Measurements from ENCODE around the gene OR2A5. TPM values are rescaled to one million over a fixed set of nuclear protein-coding genes. Genes with fewer than 3 reads are reported as not detected.

OR2A5 gene
- total RNA-seq, 3 donors from 2014 or later (not counting 1 experiment from before 2014, with no cell fraction given), result not detected

GRCh38 chr7:144026203-144026883 lies 22.4 kb upstream of the OR2A5 start:
- Histone ChIP-seq H3K27me3 (ENCODE audit: control insufficient read depth, insufficient read depth, low read length) (no peaks in the 10 kb centered on the region), H3K9me3 (ENCODE audit: control insufficient read depth, insufficient read depth, low read length) (no peaks in the 10 kb centered on the region), H3K27ac (ENCODE audit: low read length) (no peak overlapping the region), H3K36me3 (ENCODE audit: control insufficient read depth, insufficient read depth, low read length) (no peaks in the 10 kb centered on the region), H3K4me1 (ENCODE audit: control insufficient read depth, insufficient read depth, low read length) (no peaks in the 10 kb centered on the region), H3K4me3 (ENCODE audit: low read length) (no peak overlapping the region)
- Mint-ChIP-seq H3K4me3 (no peak overlapping the region), H3K36me3 (no peaks in the 10 kb centered on the region), H3K9me3 (no peaks in the 10 kb centered on the region), H3K27me3 (ENCODE audit: low read depth in 2 of 2) (peaks cover 2% of the 10 kb centered on the region in 2 donors), H3K27ac (no peak overlapping the region), H3K4me1 (no peaks in the 10 kb centered on the region)
- WGBS (ENCODE audit: insufficient coverage), result 63% methylated on average over 4 of the region's 4 CpGs
- no peak for TF ChIP-seq CTCF (IDR thresholded peaks at IDR 0.05)
- no peak for ATAC-seq
- intact Hi-C loops (cut with micrococcal nuclease), result no loop called here
- no peak for DNase-seq

DNA sequence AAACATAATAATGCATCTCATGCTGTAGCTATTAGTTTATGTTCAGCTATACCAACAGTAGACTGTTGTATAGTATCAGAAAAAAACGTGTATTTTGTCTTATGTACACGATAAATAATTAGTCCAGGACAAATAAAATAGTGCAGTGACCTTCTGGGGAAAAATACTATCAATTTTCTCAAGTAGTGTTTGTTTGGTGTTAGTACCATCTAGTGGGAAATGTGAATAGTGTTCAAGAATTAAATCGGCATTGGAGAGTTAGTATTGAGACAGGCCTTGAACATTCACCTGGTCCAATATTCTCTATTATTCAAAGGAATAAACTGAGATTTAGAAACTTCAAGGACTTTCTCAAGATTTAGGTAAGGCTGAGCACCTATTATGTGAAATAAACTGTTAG lies 21.7 kb upstream of the OR2A5 start:
- no peak overlapping the region for H3K27ac Mint-ChIP-seq
- H3K27me3 Mint-ChIP-seq (ENCODE audit: low read depth in 2 of 2), result no peaks in the 10 kb centered on the region
- no peaks in the 10 kb centered on the region for H3K36me3 ChIP-seq (ENCODE audit: control insufficient read depth, insufficient read depth, low read length)
- ATAC-seq (no peak), DNase-seq (no peak)
- H3K4me1 Mint-ChIP-seq, result no peaks in the 10 kb centered on the region
- TF ChIP-seq CTCF (IDR thresholded peaks at IDR 0.05), result no peak
- no peaks in the 10 kb centered on the region for H3K27me3 ChIP-seq (ENCODE audit: control insufficient read depth, insufficient read depth, low read length)
- WGBS (ENCODE audit: insufficient coverage), result 33% methylated on average over 1 of the region's 3 CpGs
- no peaks in the 10 kb centered on the region for H3K36me3 Mint-ChIP-seq
- H3K27ac ChIP-seq (ENCODE audit: low read length), result no peak overlapping the region
- H3K9me3 Mint-ChIP-seq, result no peaks in the 10 kb centered on the region
- intact Hi-C loops (cut with micrococcal nuclease), result no loop called here
- no peak overlapping the region for H3K4me3 Mint-ChIP-seq
- no peak overlapping the region for H3K4me3 ChIP-seq (ENCODE audit: low read length)
- H3K4me1 ChIP-seq (ENCODE audit: control insufficient read depth, insufficient read depth, low read length), result no peaks in the 10 kb centered on the region
- no peaks in the 10 kb centered on the region for H3K9me3 ChIP-seq (ENCODE audit: control insufficient read depth, insufficient read depth, low read length)

- intact Hi-C loops (cut with micrococcal nuclease), result no loop called here
- 40% methylated on average over 1 of the region's 1 CpG for WGBS (ENCODE audit: insufficient coverage)
- no peak for DNase-seq
Measured at GRCh38 chr7:144027974-144028373, 20.8 kb upstream of the OR2A5 start.

More at GRCh38 chr7:144027974-144028373, 20.8 kb upstream of the OR2A5 start:
- no peaks in the 10 kb centered on the region for H3K9me3 ChIP-seq (ENCODE audit: control insufficient read depth, insufficient read depth, low read length)
- Mint-ChIP-seq H3K4me1 (no peaks in the 10 kb centered on the region), H3K27me3 (ENCODE audit: low read depth in 2 of 2) (peaks cover 0 to 6% of the 10 kb centered on the region in 2 donors), H3K4me3 (no peak overlapping the region), H3K36me3 (no peaks in the 10 kb centered on the region), H3K27ac (no peak overlapping the region), H3K9me3 (no peaks in the 10 kb centered on the region)
- H3K27ac ChIP-seq (ENCODE audit: low read length), result no peak overlapping the region
- no peaks in the 10 kb centered on the region for H3K27me3 ChIP-seq (ENCODE audit: control insufficient read depth, insufficient read depth, low read length)
- ATAC-seq, result no peak
- no peaks in the 10 kb centered on the region for H3K4me1 ChIP-seq (ENCODE audit: control insufficient read depth, insufficient read depth, low read length)
- H3K36me3 ChIP-seq (ENCODE audit: control insufficient read depth, insufficient read depth, low read length), result no peaks in the 10 kb centered on the region
- no peak for TF ChIP-seq CTCF (IDR thresholded peaks at IDR 0.05)
- no peak overlapping the region for H3K4me3 ChIP-seq (ENCODE audit: low read length)
